ENCODE results near the gene ZNF280A.

Gene ZNF280A

GRCh38 chr22:22527312-22527711 is 7.2 kb upstream of the ZNF280A start:
- no peak for TF ChIP-seq ZC3H10 (CRISPR knock-in tag; IDR thresholded peaks at IDR 0.05)
- no peak for TF ChIP-seq POU6F1 (CRISPR knock-in tag; IDR thresholded peaks at IDR 0.05; ENCODE audit: borderline replicate concordance, low read depth)
- TF ChIP-seq BACH2 (CRISPR knock-in tag; IDR thresholded peaks at IDR 0.05; ENCODE audit: borderline replicate concordance): no peak
- no peak for TF ChIP-seq CSDC2 (CRISPR knock-in tag; IDR thresholded peaks at IDR 0.05)
- TF ChIP-seq ZNF8 (CRISPR knock-in tag; IDR thresholded peaks at IDR 0.05): no peak
- TF ChIP-seq ZFP30 (CRISPR knock-in tag; IDR thresholded peaks at IDR 0.05): no peak
- TF ChIP-seq ISL1 (CRISPR knock-in tag; IDR thresholded peaks at IDR 0.05): no peak
- TF ChIP-seq TSHZ2 (CRISPR knock-in tag; IDR thresholded peaks at IDR 0.05): no peak
- TF ChIP-seq CREB5 (CRISPR knock-in tag; IDR thresholded peaks at IDR 0.05; ENCODE audit: low read depth): no peak
- no peak for TF ChIP-seq TOX (CRISPR knock-in tag; IDR thresholded peaks at IDR 0.05; ENCODE audit: borderline replicate concordance)
- no peak for TF ChIP-seq ESRRG (CRISPR knock-in tag; IDR thresholded peaks at IDR 0.05)
- ATAC-seq: no peak

GRCh38 chr22:22526125-22526912 is 6.2 kb upstream of the ZNF280A start:
- no peak for TF ChIP-seq TCF4 (CRISPR knock-in tag; IDR thresholded peaks at IDR 0.05; ENCODE audit: borderline replicate concordance)
- no peak for ATAC-seq

- TF ChIP-seq ISL1 (CRISPR knock-in tag; IDR thresholded peaks at IDR 0.05) (no peak), ESRRG (CRISPR knock-in tag; IDR thresholded peaks at IDR 0.05) (no peak), CSDC2 (CRISPR knock-in tag; IDR thresholded peaks at IDR 0.05) (no peak), GLIS3 (CRISPR knock-in tag; IDR thresholded peaks at IDR 0.05) (no peak), OSR1 (CRISPR knock-in tag; IDR thresholded peaks at IDR 0.05) (no peak), SNAI2 (CRISPR knock-in tag; IDR thresholded peaks at IDR 0.05) (no peak), ARNTL (CRISPR knock-in tag; IDR thresholded peaks at IDR 0.05; ENCODE audit: borderline replicate concordance, low read depth) (no peak), TSHZ2 (CRISPR knock-in tag; IDR thresholded peaks at IDR 0.05) (no peak), POU6F1 (CRISPR knock-in tag; IDR thresholded peaks at IDR 0.05; ENCODE audit: borderline replicate concordance, low read depth) (no peak), RARB (CRISPR knock-in tag; IDR thresholded peaks at IDR 0.05) (no peak), ZNF70 (CRISPR knock-in tag; IDR thresholded peaks at IDR 0.05) (no peak), ZNF8 (CRISPR knock-in tag; IDR thresholded peaks at IDR 0.05) (no peak), TOX (CRISPR knock-in tag; IDR thresholded peaks at IDR 0.05; ENCODE audit: borderline replicate concordance) (no peak), ZC3H10 (CRISPR knock-in tag; IDR thresholded peaks at IDR 0.05) (no peak), CREB5 (CRISPR knock-in tag; IDR thresholded peaks at IDR 0.05; ENCODE audit: low read depth) (no peak), ZFP30 (CRISPR knock-in tag; IDR thresholded peaks at IDR 0.05) (no peak)
- ATAC-seq: no peak
Observed at GRCh38 chr22:22523494-22523893, 3.4 kb upstream of the ZNF280A start.

All from SK-N-SH treated with all-trans-retinoic acid at 6 μM for 48 hours (cell line).